GM10248 (cell line): Measurements from ENCODE around the gene OR5K2.
A peak's percentile ranks its signal among the peaks of the same experiment; 100 is the strongest.

Experiments
- CTCF ChIA-PET: fragments of 300-600 bp; sonication (Branson Sonifier 250); formaldehyde crosslinking; extraction: SDS; loops from one replicate; lab custom pipeline; 2021; ENCODE audit warnings: antibody characterized with exemption; lab: Yijun Ruan, JAX
- POLR2A ChIA-PET: fragments of 350-650 bp; sonication (Branson Sonifier 250); formaldehyde crosslinking; extraction: SDS; loops from one replicate; lab custom pipeline; 2020; ENCODE audit warnings: antibody characterized with exemption; lab: Yijun Ruan, JAX
- DNase-seq: peaks from one replicate; pipeline ENCODE4 v3.0.0; 2012; ENCODE audit errors: extremely low spot score
- TF ChIP-seq, protein P1 (sequence below): IDR thresholded peaks from 2 replicates; pipeline ENCODE4 v1.5.1; 2012; ENCODE audit warnings: mild to moderate bottlenecking, low read depth; ENCODE audit errors: extremely low read depth, missing control alignments, control extremely low read depth

Gene OR5K2

DNA sequence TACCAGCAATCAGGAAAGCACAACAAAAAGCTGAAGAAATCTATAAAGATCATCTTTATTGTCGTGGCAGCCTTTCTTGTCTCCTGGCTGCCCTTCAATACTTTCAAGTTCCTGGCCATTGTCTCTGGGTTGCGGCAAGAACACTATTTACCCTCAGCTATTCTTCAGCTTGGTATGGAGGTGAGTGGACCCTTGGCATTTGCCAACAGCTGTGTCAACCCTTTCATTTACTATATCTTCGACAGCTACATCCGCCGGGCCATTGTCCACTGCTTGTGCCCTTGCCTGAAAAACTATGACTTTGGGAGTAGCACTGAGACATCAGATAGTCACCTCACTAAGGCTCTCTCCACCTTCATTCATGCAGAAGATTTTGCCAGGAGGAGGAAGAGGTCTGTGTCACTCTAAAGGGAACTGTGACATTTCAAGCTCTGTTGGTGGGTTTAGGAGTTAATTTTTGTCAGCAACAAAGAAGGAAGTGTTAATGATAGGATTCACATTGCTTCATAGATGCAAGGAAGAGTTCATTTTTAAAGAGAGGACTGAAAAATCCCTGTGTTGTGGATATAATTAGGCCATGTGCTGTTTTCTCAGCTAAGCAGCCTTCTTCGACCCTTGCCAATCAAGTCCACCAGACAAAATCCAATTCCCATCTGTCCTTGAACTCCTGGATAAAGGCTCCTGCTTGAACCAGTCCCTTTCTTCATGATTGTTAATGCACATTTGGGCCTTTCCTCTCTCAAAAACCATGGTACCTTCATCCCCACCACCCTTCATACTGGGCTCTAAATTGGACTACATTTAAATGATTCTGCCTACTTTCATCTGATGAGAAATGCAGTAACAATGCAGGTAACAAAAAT is 35.5 kb downstream of the OR5K2 start:
- CTCF ChIA-PET, result interaction anchor here (0.8 to 2.2 kb wide), 9 partner anchors 10 to 67 kb away, joined by 3 to 8 read pairs (median 6); partner anchors contain the start of gene CLDND1
- POLR2A ChIA-PET, result interaction anchor here (1.0 to 2.7 kb wide), 9 partner anchors 10 to 249 kb away, joined by 3 to 19 read pairs (median 4); partner anchors contain the start of gene CLDND1
- DNase-seq, result no peak
- TF ChIP-seq, protein P1, sequence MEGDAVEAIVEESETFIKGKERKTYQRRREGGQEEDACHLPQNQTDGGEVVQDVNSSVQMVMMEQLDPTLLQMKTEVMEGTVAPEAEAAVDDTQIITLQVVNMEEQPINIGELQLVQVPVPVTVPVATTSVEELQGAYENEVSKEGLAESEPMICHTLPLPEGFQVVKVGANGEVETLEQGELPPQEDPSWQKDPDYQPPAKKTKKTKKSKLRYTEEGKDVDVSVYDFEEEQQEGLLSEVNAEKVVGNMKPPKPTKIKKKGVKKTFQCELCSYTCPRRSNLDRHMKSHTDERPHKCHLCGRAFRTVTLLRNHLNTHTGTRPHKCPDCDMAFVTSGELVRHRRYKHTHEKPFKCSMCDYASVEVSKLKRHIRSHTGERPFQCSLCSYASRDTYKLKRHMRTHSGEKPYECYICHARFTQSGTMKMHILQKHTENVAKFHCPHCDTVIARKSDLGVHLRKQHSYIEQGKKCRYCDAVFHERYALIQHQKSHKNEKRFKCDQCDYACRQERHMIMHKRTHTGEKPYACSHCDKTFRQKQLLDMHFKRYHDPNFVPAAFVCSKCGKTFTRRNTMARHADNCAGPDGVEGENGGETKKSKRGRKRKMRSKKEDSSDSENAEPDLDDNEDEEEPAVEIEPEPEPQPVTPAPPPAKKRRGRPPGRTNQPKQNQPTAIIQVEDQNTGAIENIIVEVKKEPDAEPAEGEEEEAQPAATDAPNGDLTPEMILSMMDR, result no peak

DNA sequence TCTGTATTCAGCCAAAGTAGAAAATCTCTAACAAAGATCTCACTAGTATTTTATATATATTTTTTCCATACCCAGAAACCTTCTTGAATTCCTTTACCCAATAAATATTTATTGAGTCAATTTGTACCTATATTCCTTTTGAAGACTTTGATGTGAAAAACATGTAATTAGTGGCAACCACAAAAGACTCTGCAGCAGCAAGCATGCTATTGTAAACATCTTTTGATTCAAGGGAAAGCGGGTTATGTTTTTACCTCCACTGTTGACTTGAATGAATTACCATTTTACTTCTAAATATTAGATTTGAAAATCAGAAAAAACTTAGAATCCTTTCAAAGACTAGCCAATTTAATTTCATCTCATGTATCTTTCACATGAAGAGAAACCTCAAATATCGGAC is 36.7 kb downstream of the OR5K2 start:
- POLR2A ChIA-PET, result interaction anchor here (2.7 kb wide), 1 partner anchor 30 kb away, joined by 17 read pairs; no protein-coding TSS in a partner anchor

DNA sequence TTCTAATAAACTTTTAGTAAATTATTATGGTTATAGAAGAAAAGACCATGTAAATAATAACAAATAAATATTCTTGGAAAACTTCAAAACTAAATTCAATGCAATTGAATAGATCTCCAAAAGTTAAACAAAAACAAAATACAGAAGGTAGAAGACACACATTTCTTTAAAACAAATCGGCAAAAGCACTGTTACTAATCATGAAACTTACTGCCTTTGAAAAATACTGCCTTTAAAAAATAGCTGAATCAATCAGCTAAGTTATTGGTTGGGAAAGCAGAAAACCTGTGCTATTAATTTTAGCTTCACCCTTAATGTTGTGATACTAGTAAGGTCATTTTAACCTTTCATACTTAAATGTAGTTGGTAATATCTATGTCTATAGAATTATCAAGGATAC is 37.3 kb downstream of the OR5K2 start:
- TF ChIP-seq, protein P1, result no peak
- CTCF ChIA-PET, result interaction anchor here (1.3 to 5.2 kb wide), 3 partner anchors 30 to 279 kb away, joined by 3 to 34 read pairs (median 4); no protein-coding TSS in a partner anchor
- no peak for DNase-seq
- POLR2A ChIA-PET, result interaction anchor here (2.9 kb wide), 1 partner anchor 21 kb away, joined by 19 read pairs; no protein-coding TSS in a partner anchor

More for the DNA sequence above, 36.7 kb downstream of the OR5K2 start:
- TF ChIP-seq, protein P1, result no peak
- DNase-seq, result no peak
- CTCF ChIA-PET, result interaction anchor here (1.3 to 5.2 kb wide), 3 partner anchors 30 to 279 kb away, joined by 3 to 34 read pairs (median 7); no protein-coding TSS in a partner anchor

DNA sequence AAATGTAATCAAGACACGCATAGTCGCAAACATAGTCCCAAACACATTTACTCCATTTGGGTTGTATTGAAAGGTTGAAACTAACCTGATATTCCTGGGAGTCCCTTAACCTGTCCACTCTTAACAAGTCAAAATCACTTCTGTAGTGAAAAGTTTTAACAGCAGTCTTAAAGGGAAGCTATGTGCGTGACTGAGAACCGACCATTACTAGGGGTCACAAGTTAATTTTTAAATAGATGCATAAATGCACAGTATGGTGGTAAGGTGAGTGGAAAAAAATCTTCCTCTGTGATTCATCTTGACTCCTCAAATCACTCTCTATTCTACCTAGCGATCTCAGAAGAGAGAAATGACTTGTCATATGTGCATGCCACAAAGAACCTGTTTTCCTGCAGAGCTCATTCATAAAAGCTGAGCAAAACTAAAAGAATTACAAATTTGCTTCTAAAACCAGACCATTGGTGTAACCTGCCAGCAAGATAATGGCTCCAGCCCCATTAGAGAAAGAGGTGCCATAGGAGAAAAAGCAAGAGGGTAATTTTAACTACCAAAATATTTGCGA is 39.1 kb downstream of the OR5K2 start:
- TF ChIP-seq, protein P1, result no peak
- ChIA-PET POLR2A (interaction anchor here (0.8 to 2.9 kb wide), 16 partner anchors 8 to 57 kb away, joined by 3 to 22 read pairs (median 6); partner anchors contain the start of genes CLDND1 and CPOX), CTCF (interaction anchor here (1.0 to 5.2 kb wide), 7 partner anchors 11 to 36 kb away, joined by 3 to 34 read pairs (median 8); no protein-coding TSS in a partner anchor)
- DNase-seq, result peak; percentile 49

DNA sequence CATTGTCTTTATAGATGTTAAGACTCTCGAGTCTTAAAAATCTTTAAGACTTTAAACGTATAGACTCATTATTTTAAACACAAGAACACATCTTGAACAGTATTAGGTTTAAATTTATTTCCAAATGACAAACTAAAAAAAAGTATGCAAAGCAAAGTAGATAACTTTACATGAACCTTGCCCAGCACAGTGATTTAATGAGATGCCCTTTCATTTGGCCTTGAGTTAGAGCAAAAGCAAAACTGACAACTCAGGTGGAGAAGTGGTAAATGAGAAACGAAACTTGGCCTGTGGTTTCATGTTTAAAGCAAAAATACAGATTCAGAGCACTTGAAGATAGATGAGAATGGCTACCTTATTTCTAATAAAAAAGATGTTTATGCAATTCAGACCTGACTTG is 42.9 kb downstream of the OR5K2 start:
- ChIA-PET CTCF (interaction anchor here (1.0 to 3.6 kb wide), 3 partner anchors 11 to 273 kb away, joined by 3 to 27 read pairs (median 3); no protein-coding TSS in a partner anchor), POLR2A (interaction anchor here (0.7 to 1.0 kb wide), 2 partner anchors 14 to 17 kb away, joined by 3 read pairs; no protein-coding TSS in a partner anchor)
- TF ChIP-seq, protein P1, result no peak
- peak; percentile 35 for DNase-seq

DNA sequence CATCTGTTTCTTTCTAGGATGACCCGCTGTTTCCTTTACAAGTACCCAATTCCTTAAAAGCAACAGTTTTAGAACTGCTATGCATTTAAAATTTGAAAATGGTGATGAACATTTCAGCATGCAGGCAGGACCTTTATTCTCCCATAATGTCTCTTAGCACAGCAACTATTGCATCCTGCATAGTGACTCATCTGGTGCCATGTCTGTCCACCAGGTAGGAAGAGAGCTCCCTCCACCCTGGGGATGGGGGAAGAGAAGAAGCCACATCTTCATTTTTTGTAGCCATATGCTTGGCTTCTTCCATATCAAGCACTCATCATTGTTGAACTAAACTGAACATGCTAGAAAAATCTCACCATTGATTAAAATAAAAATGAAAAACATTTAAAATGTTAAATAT is 44.2 kb downstream of the OR5K2 start:
- DNase-seq, result no peak
- ChIA-PET CTCF (interaction anchor here (1.3 to 3.6 kb wide), 5 partner anchors 10 to 32 kb away, joined by 3 to 27 read pairs (median 6); no protein-coding TSS in a partner anchor), POLR2A (interaction anchor here (1.4 kb wide), 1 partner anchor 22 kb away, joined by 5 read pairs; no protein-coding TSS in a partner anchor)
- TF ChIP-seq, protein P1, result no peak
